CD4-positive, alpha-beta memory T cell (primary cell): ENCODE measurements around the gene OR2B2. TPM values are rescaled to one million over a fixed set of nuclear protein-coding genes. Genes with fewer than 3 reads are reported as not detected.
"Not testable (repeated sequence)": the region's sequence is repeated elsewhere in the genome, so short reads cannot be mapped to it uniquely, and the experiment has no call there.

Source experiments
- CTCF ChIA-PET: fragments of 350-600 bp; sonication (Branson Sonifier 250); formaldehyde crosslinking; loops from one replicate; lab custom pipeline; 2021; ENCODE audit warnings: inconsistent platforms; ENCODE audit not compliant: partially characterized antibody; lab: Charles Lee
- POLR2A ChIA-PET: fragments of 350-600 bp; sonication (Branson Sonifier 250); formaldehyde crosslinking; loops from one replicate; lab custom pipeline; 2021; ENCODE audit not compliant: partially characterized antibody; lab: Charles Lee
- DNase-seq, 5 donors: peaks; one replicate each; pipeline versions ENCODE4 v3.0.0 to v3.0.0-alpha.2; 2020 to 2022; ENCODE audit warnings: mixed read lengths in 1 of 5
- H3K27ac ChIP-seq: one replicate; pipeline ENCODE4 v1.7.0; 2013; ENCODE audit warnings: low read depth, low read length
- H3K27me3 ChIP-seq: 2 replicates; pipeline ENCODE4 v1.7.0; 2013; ENCODE audit warnings: mild to moderate bottlenecking, low read length, moderate library complexity; ENCODE audit not compliant: insufficient read depth
- H3K36me3 ChIP-seq: 2 replicates; pipeline ENCODE4 v1.7.0; 2013; ENCODE audit warnings: mild to moderate bottlenecking, low read length, moderate library complexity; ENCODE audit not compliant: insufficient read depth
- H3K4me1 ChIP-seq: 2 replicates; pipeline ENCODE4 v1.7.0; 2013; ENCODE audit warnings: mild to moderate bottlenecking, low read length, moderate library complexity; ENCODE audit not compliant: insufficient read depth
- H3K4me3 ChIP-seq, 2 donors: one replicate each; pipeline ENCODE4 v1.7.0; 2013; ENCODE audit warnings: low read length in 2 of 2, mild to moderate bottlenecking in 1 of 2
- H3K9me3 ChIP-seq, 2 donors: one replicate each; pipeline ENCODE4 v1.7.0; 2013; ENCODE audit warnings: low read length in 2 of 2, control low read depth in 1 of 2; ENCODE audit not compliant: control insufficient read depth in 1 of 2
- H3K27ac Mint-ChIP-seq, 7 donors: one replicate each; pipeline ENCODE4 v1.8.0; 2020 to 2021; ENCODE audit warnings: mixed read lengths in 7 of 7, mild to moderate bottlenecking in 6 of 7, inconsistent platforms in 3 of 7, moderate library complexity in 3 of 7
- H3K27me3 Mint-ChIP-seq, 2 donors: one replicate each; pipeline ENCODE4 v1.8.0; 2020 to 2021; ENCODE audit warnings: mixed read lengths in 2 of 2
- H3K36me3 Mint-ChIP-seq, 2 donors: one replicate each; pipeline ENCODE4 v1.8.0; 2020 to 2021; ENCODE audit warnings: mixed read lengths in 2 of 2, inconsistent platforms in 1 of 2, mild to moderate bottlenecking in 1 of 2
- H3K4me1 Mint-ChIP-seq, 4 donors: one replicate each; pipeline ENCODE4 v1.8.0; 2020 to 2021; ENCODE audit warnings: mixed read lengths in 4 of 4, mild to moderate bottlenecking in 1 of 4
- H3K4me3 Mint-ChIP-seq, 8 donors: one replicate each; pipeline ENCODE4 v1.8.0; 2020 to 2021; ENCODE audit warnings: mixed read lengths in 8 of 8, mild to moderate bottlenecking in 7 of 8, moderate library complexity in 6 of 8, inconsistent platforms in 3 of 8
- H3K9me3 Mint-ChIP-seq, 8 donors: one replicate each; pipeline ENCODE4 v1.8.0; 2020 to 2021; ENCODE audit warnings: mixed read lengths in 8 of 8, mild to moderate bottlenecking in 5 of 8, inconsistent platforms in 3 of 8, moderate library complexity in 1 of 8
- intact Hi-C: fragments of 100-400 bp; cut with micrococcal nuclease; formaldehyde crosslinking; loops from one replicate; pipeline ENCODE4 v1.15.1; 2023
- polyA plus RNA-seq, 2 donors: library from polyadenylated mRNA; unstranded; fragments of 300-500 nt; fragmentation: Illumina TruSeq; gene quantifications; one replicate each; pipeline ENCODE4 v1.2.3, GENCODE V29; 2021
- total RNA-seq, 2 experiments: library from RNA; stranded (reverse); gene quantifications; one replicate each; pipeline ENCODE4 v1.2.3, GENCODE V29; 2021

OR2B2 gene
- total and polyA plus RNA-seq, 4 experiments from 2014 or later = not detected

DNA sequence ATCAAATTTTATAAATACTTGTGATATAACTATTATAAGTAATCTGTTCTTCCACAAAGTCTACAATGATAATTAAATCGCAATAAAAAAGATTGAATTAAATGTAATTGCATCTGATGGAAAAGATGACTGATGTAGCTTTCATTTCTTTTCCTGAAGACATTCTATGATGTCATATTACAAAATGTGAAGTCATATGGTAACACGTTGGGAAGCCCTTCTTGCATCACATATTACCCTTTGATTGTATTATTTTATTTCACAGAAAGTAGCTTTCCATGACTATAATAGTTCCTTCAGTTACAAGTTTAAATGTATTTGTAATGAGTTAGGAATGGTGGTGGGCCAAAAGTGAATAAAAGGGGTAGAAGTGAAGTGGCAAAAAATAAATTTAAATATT is 19.0 kb upstream of the OR2B2 start:
- H3K27me3 ChIP-seq = no peaks in the 10 kb centered on the region
- Mint-ChIP-seq H3K4me3 (no peak overlapping the region), H3K4me1 (no peaks in the 10 kb centered on the region), H3K9me3 (peaks cover 0 to 10% (median 2%) of the 10 kb centered on the region in 8 donors), H3K27me3 (peaks cover 24 to 29% of the 10 kb centered on the region in 2 donors), H3K27ac (no peak overlapping the region), H3K36me3 (peaks cover 0 to 5% of the 10 kb centered on the region in 2 donors)
- DNase-seq = no peak
- H3K4me3 ChIP-seq = no peak overlapping the region
- H3K4me1 ChIP-seq = no peaks in the 10 kb centered on the region
- ChIA-PET CTCF (no interaction called here), POLR2A (no interaction called here)
- intact Hi-C loops = no loop called here
- H3K9me3 ChIP-seq = no peaks in the 10 kb centered on the region
- no peak overlapping the region for H3K27ac ChIP-seq
- no peaks in the 10 kb centered on the region for H3K36me3 ChIP-seq

GRCh38 chr6:27929930-27930329 is 17.7 kb upstream of the OR2B2 start:
- H3K36me3 ChIP-seq, H3K4me3 ChIP-seq, H3K27ac Mint-ChIP-seq, H3K9me3 Mint-ChIP-seq, POLR2A ChIA-PET, intact Hi-C loops, DNase-seq, H3K4me1 Mint-ChIP-seq, H3K4me1 ChIP-seq, H3K36me3 Mint-ChIP-seq, H3K4me3 Mint-ChIP-seq, H3K27ac ChIP-seq, CTCF ChIA-PET, H3K9me3 ChIP-seq, H3K27me3 ChIP-seq: not testable (repeated sequence)
- H3K27me3 Mint-ChIP-seq = peaks cover 26 to 33% of the 10 kb centered on the region in 2 donors

- H3K27me3 ChIP-seq, H3K27ac ChIP-seq, H3K4me3 ChIP-seq, POLR2A ChIA-PET, H3K27ac Mint-ChIP-seq, H3K4me1 ChIP-seq, H3K36me3 ChIP-seq, CTCF ChIA-PET, H3K9me3 ChIP-seq, intact Hi-C loops, H3K4me3 Mint-ChIP-seq, H3K4me1 Mint-ChIP-seq, DNase-seq, H3K36me3 Mint-ChIP-seq, H3K9me3 Mint-ChIP-seq: not testable (repeated sequence)
- H3K27me3 Mint-ChIP-seq = peaks cover 27 to 34% of the 10 kb centered on the region in 2 donors
Measured at GRCh38 chr6:27928041-27928440, 15.8 kb upstream of the OR2B2 start.

DNA sequence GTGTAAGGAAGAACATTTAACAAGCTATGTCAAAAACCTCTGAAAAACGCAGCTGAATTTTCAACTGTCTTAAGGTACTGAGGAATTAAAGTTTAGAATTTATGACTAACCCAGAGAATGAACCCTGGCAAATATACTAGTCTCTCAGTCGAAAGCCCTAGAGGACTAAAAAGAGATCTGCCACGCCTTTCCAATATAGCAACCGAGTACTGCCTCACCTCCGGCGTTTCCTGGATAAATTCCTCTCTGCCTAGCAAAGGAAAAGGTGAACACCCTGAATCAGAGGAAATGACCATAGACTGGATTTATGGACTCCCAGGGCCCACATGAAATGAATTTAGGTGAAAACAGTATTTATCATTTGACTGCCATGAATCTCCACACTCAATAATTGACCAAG is 12.0 kb upstream of the OR2B2 start:
- no peaks in the 10 kb centered on the region for H3K27me3 ChIP-seq
- H3K4me3 ChIP-seq = no peak overlapping the region
- no peaks in the 10 kb centered on the region for H3K4me1 ChIP-seq
- CTCF ChIA-PET = no interaction called here
- Mint-ChIP-seq H3K27me3 (peaks cover 24 to 25% of the 10 kb centered on the region in 2 donors), H3K36me3 (no peaks in the 10 kb centered on the region), H3K27ac (no peak overlapping the region), H3K4me3 (no peak overlapping the region), H3K9me3 (peaks cover 0 to 5% (median 0%) of the 10 kb centered on the region in 8 donors), H3K4me1 (no peaks in the 10 kb centered on the region)
- no peak for DNase-seq
- no peak overlapping the region for H3K27ac ChIP-seq
- intact Hi-C loops = no loop called here
- H3K36me3 ChIP-seq = no peaks in the 10 kb centered on the region
- POLR2A ChIA-PET = no interaction called here
- H3K9me3 ChIP-seq = no peaks in the 10 kb centered on the region

- H3K4me3 Mint-ChIP-seq = no peak overlapping the region
- POLR2A ChIA-PET = no interaction called here
- Histone ChIP-seq H3K36me3 (no peaks in the 10 kb centered on the region), H3K27me3 (no peaks in the 10 kb centered on the region), H3K4me1 (no peaks in the 10 kb centered on the region), H3K27ac (no peak overlapping the region), H3K4me3 (no peak overlapping the region), H3K9me3 (no peaks in the 10 kb centered on the region)
- no peak for DNase-seq
- H3K27ac Mint-ChIP-seq = no peak overlapping the region
- CTCF ChIA-PET = interaction anchor here (0.6 kb wide), 1 partner anchor 812 kb away, joined by 3 read pairs; no protein-coding TSS in a partner anchor
- H3K4me1 Mint-ChIP-seq = no peaks in the 10 kb centered on the region
- H3K36me3 Mint-ChIP-seq = no peaks in the 10 kb centered on the region
- peaks cover 0 to 2% (median 0%) of the 10 kb centered on the region in 8 donors for H3K9me3 Mint-ChIP-seq
- H3K27me3 Mint-ChIP-seq = peaks cover 18 to 20% of the 10 kb centered on the region in 2 donors
- intact Hi-C loops = no loop called here
Measured at GRCh38 chr6:27922949-27923348, 10.8 kb upstream of the OR2B2 start.

DNA sequence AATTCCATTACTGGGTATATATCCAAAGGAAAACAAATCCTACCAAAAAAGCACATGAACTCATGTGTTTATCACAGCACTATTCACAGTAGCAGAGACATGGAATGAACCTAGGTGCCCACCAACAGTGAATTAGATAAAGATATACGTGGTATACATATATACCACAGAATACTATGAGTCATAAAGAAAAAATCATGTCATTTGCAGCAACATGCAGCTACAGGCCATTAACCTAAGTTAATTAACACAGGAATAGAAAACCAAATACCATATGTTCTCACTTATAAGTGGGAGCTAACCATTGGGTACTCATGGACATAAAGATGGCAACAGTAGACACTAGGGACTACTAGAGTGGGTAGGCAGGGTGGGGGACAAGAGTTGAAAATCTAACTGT is 4.2 kb downstream of the OR2B2 start:
- CTCF ChIA-PET = no interaction called here
- peaks cover 0 to under 1% of the 10 kb centered on the region in 2 donors for H3K36me3 Mint-ChIP-seq

GRCh38 chr6:27902335-27903314 is 9.6 kb downstream of the OR2B2 start:
- DNase-seq = peak; percentile 87 to 91 (median 90)
- peak overlapping the region; percentile 51 for H3K27ac ChIP-seq
- Mint-ChIP-seq H3K36me3 (peaks cover 0 to 10% of the 10 kb centered on the region in 2 donors), H3K27me3 (peaks cover 8 to 10% of the 10 kb centered on the region in 2 donors), H3K4me1 (peaks cover 0 to 12% (median 4%) of the 10 kb centered on the region in 4 donors), H3K27ac (peak overlapping the region; percentile 94 to 100 (median 97)), H3K9me3 (peaks cover 0 to 9% (median 0%) of the 10 kb centered on the region in 8 donors), H3K4me3 (peak overlapping the region; percentile 87 to 98 (median 90))
- no peaks in the 10 kb centered on the region for H3K9me3 ChIP-seq
- H3K27me3 ChIP-seq = peaks cover 4% of the 10 kb centered on the region
- CTCF ChIA-PET = interaction anchor here (0.7 to 1.4 kb wide), 10 partner anchors 9 to 1877 kb away, joined by 3 to 9 read pairs (median 3); partner anchors contain the start of gene POM121L2
- peak overlapping the region; percentile 53 for H3K4me3 ChIP-seq
- H3K4me1 ChIP-seq = peaks cover 5% of the 10 kb centered on the region
- H3K36me3 ChIP-seq = no peaks in the 10 kb centered on the region
- POLR2A ChIA-PET = interaction anchor here (0.8 to 1.7 kb wide), 12 partner anchors 9 to 776 kb away, joined by 3 to 13 read pairs (median 3); a partner anchor contains a TSS
- intact Hi-C loops = loop anchor here (1.0 to 10.0 kb wide), 6 partner anchors 178 to 936 kb away; partner anchors contain the start of genes ZNF165 and ZSCAN16

More for the DNA sequence above, 4.2 kb downstream of the OR2B2 start:
- H3K27me3 Mint-ChIP-seq = peaks cover 9 to 16% of the 10 kb centered on the region in 2 donors
- no peak for DNase-seq
- H3K27ac Mint-ChIP-seq = no peak overlapping the region
- Histone ChIP-seq H3K27me3 (peaks cover 4% of the 10 kb centered on the region), H3K36me3 (no peaks in the 10 kb centered on the region), H3K27ac (no peak overlapping the region), H3K4me3 (no peak overlapping the region), H3K9me3 (no peaks in the 10 kb centered on the region), H3K4me1 (peaks cover 5% of the 10 kb centered on the region)
- POLR2A ChIA-PET = no interaction called here
- H3K9me3 Mint-ChIP-seq = no peaks in the 10 kb centered on the region
- intact Hi-C loops = loop anchor here (10.0 kb wide), 1 partner anchor 217 kb away; the partner anchor contains the start of gene ZSCAN16
- no peak overlapping the region for H3K4me3 Mint-ChIP-seq
- H3K4me1 Mint-ChIP-seq = peaks cover 0 to 2% (median 0%) of the 10 kb centered on the region in 4 donors
